Measurements from ENCODE around the gene STAT1.

The STAT1 gene

DNA sequence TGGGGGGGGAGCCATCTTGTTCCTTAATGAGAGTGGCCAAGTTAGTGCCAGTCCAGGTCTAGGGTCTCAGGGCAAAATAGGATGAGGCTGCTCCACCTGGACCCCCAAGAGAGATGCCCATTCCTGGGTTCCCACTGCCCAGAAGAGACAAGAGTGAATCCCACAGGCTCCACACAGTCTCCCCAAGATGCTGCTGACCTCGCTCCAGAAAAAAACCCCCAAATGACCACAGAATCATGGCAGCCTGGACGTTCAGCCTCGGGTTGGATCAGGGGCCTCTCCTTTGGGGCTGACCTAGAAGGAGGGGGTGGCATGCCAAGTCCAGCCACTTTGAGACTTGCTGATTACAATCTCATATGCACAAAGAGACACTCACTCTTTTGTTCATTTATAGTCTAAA lies 25.1 kb downstream of the STAT1 start:
- in situ Hi-C loops (cut with MboI; ENCODE audit: low pct_unique_long_range_greater_than_20kb, low sequenced_read_pairs): no loop called here
- no peak for DNase-seq

DNA sequence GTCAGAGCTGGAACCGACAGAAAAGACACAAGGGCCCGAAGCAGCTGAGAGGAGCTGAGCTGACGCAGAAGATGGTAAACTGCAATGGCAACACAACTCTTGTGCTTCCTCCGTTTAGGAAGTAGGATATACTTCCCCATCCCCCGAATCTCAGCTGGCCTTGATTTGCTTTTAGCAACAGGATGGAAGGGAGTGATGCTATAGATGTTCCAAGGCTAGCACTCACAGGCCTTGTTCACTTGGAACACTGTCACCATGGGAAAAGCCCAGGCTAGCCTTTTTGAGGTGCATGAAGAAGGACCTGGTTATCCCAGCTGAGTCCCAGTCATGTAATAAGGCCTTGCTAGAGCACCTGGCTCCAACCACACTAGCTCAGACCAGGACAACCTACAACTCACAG lies 26.0 kb downstream of the STAT1 start:
- no peak for DNase-seq
- in situ Hi-C loops (cut with MboI; ENCODE audit: low pct_unique_long_range_greater_than_20kb, low sequenced_read_pairs): no loop called here

DNA sequence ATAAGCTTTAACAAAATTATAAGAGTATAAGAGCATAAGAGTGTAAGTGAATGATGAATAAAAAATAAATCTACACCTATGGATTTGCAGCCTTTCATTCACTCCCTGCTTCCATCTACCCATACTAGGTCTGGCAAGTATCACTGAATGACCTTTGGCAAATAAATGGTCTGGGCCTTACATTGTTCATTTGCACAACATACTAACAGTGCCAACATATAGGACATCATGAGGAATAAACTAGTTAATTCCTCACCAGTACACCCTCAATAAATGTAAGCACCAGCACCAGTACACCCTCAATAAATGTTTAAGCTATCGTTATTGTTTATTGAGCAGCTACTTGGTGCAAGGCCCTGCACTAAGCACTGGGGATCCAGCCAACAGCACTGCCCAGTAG lies 26.9 kb downstream of the STAT1 start:
- no peak for DNase-seq
- in situ Hi-C loops (cut with MboI; ENCODE audit: low pct_unique_long_range_greater_than_20kb, low sequenced_read_pairs): no loop called here

DNA sequence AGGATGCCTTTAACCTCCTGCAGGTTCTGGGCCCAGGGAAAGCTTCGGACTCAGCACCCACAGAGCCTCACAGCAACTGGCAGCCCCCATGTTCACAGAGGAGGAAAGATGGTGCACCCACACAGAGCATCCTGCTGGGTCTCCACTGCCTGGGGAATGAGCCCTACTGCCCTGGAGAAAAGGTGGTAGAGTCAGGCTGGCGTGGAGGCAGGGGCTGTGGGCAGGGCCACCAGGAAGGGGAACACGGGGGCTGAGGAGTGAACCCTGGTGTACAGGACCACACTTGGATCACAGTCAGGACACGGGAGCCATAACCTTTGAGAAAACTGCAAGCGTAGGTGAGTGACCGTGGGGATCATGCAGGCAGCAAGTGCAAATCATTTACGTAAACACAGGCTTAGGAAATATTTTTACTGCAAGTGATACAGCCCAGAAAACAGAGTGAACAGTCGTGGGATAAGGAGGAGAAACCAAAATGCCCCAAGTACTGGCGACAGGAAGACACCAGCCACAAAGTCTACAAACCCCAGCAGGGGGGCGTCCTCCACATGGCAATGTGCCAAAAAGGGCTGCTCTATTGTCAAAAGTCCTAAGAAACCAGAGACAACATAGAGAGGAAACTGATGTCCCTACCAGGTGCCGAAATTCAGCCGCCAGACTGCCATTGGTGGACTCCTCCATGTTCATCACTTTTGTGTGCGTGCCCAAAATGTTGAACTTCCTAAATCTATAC lies 27.6 kb downstream of the STAT1 start:
- DNase-seq: peak; percentile 83
- in situ Hi-C loops (cut with MboI; ENCODE audit: low pct_unique_long_range_greater_than_20kb, low sequenced_read_pairs): no loop called here

DNA sequence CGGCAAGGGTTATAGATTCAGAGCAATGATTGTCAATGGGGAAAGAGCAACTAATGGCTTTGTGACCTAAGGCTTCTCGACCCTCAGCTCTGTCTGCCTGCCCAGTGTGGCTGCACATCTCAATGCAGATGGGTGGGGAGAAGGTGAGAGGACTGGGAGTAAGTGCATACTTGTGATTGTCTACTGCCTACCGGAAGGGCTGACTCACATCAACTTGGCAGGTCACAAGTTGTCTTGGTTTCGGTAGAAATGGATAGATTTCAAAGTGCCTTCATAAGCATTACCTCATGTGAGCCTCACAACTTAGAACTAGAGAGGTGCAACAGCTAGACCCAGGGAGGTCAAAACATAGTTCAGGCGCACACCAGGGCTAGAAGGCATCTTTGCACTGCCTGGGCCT lies 29.4 kb downstream of the STAT1 start:
- in situ Hi-C loops (cut with MboI; ENCODE audit: low pct_unique_long_range_greater_than_20kb, low sequenced_read_pairs): no loop called here
- no peak for DNase-seq

DNA sequence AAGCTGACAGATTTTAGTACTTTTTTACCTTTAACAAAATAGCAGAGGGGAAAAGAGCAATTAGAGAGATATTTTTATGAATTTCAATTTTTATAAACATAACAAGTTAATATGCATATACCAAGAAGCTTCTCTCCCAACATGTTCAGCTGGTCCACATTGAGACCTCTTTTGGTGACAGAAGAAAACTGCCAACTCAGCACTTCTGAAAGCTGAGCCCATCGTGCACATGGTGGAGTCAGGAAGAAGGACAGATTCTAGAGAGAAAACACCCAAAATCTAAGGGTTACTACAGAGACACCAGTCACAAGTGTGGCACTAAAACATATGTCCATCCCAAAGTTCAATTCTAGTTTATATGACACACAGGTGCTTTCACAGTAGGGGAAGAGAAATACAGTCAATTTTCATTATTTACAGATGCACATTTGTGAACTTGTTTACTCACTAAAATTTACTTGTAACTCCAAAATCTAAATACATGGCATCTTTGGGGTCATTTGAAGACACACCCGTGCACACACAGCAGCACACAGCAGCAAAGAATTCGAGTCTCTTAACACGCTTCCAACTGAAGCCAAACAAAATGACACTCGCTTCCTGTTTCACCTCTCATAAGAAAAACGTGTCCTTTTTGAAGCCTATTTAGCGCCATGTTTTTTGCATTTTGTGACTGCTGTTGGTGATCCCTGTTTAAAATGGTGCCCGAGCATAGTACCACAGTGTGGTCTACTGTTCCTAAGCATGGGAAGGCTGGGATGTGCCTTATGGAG lies 31.5 kb downstream of the STAT1 start:
- DNase-seq: no peak
- in situ Hi-C loops (cut with MboI; ENCODE audit: low pct_unique_long_range_greater_than_20kb, low sequenced_read_pairs): no loop called here

DNA sequence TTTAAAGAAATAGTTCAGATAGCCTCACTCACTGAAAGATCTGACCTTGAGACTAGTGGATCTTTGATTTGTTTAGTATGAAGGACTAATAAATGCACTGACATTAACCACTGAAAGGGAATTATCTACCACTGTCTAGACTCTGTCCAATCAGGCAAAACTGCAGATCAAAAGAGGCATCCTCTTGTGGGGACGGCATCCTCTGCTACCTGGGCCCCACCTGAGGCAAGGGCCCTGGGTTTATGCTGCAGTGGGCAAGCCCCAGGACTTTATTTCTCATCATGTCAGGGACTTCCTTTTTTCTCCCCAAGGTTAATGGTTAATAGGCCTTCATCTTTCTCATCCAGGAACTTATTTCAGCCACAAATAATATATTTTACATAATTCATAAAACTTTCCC lies 32.2 kb downstream of the STAT1 start:
- in situ Hi-C loops (cut with MboI; ENCODE audit: low pct_unique_long_range_greater_than_20kb, low sequenced_read_pairs): no loop called here
- DNase-seq: no peak

DNA sequence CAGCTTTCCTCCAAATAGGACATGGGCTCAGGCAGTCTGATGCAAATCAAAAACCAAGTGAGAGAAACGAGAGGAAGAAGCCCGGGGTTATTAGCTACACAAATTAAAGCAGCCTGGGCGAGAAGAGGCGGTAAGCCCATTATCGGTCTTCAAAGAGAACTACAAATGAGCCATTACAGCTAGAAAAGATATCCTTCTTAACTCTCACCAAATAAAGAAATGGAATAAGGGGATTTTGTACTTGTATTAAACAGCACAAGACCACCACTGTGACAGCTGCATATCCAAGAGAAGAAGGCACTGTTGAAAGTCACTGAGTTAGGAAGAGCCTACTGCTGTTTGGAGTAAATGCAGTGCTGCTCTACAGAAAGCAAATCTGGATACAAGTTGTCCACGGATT lies 32.6 kb downstream of the STAT1 start:
- no peak for DNase-seq
- in situ Hi-C loops (cut with MboI; ENCODE audit: low pct_unique_long_range_greater_than_20kb, low sequenced_read_pairs): no loop called here

DNA sequence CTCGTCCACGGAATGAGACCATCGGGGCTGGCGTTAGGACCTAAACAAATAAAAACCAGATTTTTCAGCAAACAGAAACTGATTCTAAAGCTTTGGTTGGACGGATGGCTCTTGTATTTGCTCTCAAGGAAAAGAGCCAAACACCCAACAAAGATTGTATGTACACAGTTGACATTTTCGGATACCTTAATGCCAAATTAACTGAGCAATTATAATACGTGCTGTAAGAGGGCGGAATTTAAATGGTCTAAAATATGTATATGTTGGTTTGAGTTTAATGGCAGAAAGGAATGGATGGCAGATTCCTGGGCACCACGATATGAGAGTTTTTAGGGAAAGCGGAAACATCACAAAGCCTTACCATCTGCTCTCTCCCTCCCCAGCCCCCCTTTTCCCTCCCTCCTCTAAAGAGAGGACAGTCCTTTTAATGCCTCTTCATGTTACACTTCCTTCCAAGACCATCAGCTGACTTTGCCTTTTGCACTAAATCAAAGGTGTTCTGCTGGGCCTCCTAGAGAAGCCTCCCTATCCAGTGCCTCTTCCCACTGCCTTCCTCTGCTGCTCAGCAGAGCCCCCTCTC lies 33.3 kb downstream of the STAT1 start:
- in situ Hi-C loops (cut with MboI; ENCODE audit: low pct_unique_long_range_greater_than_20kb, low sequenced_read_pairs): no loop called here
- no peak for DNase-seq

DNA sequence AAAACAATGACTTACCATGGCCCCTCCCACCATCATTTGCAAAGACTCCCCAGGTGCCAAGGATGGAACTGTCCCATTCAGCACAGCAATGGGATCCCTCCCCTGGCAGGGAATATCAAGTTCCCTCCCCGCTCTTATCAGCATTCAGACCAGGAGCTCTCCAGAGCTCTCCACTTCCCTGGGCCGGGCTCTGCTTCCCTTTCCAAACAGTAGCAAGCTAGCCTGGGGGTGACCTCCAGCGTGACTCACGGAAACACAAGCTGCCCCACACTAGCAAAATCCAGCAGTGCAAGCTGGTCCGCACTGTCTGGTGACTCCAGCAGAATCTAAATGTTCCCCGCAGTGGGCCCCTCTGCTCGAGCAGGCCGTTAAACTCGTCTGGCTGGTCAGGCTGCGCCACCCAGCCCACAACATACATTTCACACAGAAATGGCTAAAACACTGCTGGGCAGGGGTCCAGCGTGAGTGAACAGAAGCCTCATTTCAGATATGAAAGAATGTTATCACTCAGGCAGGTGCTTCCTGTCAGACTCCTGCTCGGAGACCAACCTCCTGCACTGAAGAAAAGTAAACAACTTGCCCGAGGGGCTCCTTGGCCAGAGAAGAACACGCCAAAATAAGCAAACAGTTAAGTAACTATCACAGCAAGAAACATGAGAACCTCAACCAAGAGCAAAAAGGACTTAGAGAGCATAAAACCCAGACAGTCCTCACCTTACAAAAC lies 33.9 kb downstream of the STAT1 start:
- DNase-seq: peak; percentile 60
- in situ Hi-C loops (cut with MboI; ENCODE audit: low pct_unique_long_range_greater_than_20kb, low sequenced_read_pairs): no loop called here

DNA sequence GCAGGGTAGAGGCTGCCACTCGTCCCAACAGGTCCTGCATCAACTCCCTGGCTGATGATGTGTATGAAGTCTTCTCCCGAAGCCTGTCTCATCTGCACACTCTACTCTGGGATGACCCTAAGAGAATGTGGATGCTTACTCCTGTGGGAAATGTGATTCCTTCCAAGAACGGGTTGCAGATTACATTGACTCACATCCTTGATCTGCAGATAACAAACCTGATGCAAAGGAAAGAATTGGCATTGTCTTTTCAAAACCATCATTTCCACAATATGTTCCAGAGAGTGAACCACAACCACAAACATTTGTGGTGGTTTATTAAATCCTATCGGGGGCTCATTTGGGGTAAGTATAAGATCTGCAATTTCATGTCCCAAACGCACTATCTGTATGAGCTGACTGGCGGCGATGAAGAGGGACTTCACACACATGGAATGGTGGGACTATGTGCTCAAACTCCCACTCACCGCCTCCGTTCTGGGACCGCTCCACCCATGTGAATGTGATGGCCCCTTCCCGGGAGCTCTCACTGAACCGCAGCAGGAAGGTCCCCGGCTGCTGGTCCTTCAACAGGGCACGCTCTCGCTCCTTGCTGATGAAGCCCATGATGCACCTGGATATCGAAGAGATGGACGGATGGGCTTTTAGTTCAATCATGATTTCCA lies 35.5 kb downstream of the STAT1 start:
- in situ Hi-C loops (cut with MboI; ENCODE audit: low pct_unique_long_range_greater_than_20kb, low sequenced_read_pairs): no loop called here
- no peak for DNase-seq

DNA sequence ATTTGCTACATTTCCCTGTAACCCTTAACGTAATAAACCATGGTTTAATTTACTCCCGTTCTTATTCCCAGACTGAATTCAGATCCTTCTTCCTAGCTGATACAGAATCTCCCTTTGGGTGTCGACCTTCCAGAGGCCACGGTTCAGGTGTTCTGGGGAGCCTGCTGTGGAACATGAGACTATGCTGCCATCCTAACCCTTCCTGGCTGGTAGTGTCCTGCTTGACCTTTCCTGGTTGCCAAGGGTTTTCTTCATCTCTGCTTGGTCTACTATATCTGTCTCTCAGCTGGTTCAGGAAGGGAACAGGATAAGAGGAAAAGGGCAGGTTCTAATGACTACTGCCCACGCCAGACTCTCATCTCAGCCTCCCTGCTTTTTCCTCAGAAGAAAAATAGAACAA lies 36.5 kb downstream of the STAT1 start:
- DNase-seq: no peak
- in situ Hi-C loops (cut with MboI; ENCODE audit: low pct_unique_long_range_greater_than_20kb, low sequenced_read_pairs): no loop called here

DNA sequence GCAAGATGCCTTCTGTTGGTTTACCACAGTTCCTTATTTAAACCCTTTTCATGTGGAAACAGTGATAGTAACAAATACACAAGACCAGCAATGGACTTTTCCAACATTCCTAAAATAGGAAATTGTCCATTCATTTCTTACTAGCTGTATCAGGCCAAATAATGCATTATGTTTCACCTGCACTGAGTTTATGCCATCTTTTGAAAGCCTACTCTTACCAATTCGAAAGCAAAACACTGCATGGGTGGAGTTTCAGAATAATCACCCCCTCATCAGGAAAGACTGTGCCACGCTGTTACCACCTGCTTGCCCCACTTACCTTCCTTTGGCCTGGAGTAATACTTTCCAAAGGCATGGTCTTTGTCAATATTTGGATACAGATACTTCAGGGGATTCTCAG lies 37.5 kb downstream of the STAT1 start:
- in situ Hi-C loops (cut with MboI; ENCODE audit: low pct_unique_long_range_greater_than_20kb, low sequenced_read_pairs): no loop called here
- no peak for DNase-seq

DNA sequence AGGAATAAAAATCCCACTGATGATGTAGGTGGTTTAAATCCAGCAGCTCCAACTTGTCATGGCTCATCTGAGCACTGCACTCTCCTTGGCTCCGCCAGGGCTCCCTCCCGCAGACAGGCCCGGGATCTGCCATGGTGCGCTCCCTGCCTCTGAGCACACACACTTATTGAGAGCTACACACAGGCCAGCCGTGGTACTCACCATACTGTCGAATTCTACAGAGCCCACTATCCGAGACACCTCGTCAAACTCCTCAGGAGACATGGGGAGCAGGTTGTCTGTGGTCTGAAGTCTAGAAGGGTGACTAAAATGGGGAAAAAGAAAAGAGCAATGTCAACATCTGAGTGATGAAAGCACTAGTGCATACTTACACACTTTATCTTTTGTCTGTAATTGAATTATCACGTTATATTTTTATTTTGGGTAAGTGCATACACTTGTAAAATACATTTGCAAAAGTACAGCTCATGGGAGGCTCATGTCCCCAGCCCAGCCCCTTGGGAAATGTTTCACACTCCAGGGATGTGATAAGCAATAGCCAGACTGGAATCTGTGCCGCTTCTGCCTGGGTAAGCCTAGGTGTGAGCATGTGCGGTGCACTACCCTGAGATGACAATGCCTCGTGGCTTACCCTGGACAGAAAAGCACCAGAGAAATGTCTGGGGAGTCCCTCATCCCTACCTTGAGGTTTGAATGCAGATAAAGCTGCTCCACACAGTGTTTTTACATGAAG lies 39.2 kb downstream of the STAT1 start:
- in situ Hi-C loops (cut with MboI; ENCODE audit: low pct_unique_long_range_greater_than_20kb, low sequenced_read_pairs): no loop called here
- no peak for DNase-seq

DNA sequence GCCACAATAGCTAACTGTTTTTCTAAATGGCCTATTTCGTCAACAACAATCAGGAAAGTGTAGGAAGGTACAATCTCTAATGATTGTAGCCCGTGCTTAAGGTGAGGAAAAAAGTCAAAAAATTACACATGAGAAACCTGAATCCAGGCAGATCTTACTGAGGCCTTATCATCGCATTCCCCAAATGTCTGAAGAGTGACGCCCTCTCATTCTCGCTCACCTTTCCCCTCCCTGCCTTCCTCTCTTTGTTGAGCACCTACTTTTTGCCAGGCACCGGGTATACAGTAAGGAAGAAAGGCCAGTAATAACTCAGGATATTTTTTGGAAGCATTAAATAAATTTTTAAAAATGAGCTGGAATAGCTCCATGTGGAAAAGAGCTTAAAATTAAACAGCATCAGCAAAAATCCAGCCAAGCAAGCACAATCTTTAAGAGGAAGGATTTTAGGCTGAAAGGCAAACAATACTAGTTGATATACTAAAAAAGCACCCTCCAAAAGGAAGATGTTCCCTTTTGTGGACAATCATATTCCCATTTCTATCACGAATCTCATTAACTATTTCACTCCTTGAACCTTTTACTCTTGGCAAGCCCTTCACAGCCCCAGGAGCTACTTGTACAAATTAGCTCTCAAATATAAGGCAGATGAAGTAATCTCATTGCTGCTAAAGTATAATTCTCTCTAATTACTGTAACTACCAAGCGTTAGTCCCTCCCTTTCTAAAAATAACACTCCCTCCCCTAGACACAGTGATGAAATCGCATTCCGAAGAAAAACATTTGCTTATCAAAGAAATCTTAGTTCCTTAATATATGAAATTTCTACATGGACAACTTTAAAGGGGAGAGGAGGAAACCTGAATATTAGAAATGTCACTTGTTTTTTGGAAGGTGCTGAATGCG lies 40.0 kb downstream of the STAT1 start:
- in situ Hi-C loops (cut with MboI; ENCODE audit: low pct_unique_long_range_greater_than_20kb, low sequenced_read_pairs): no loop called here
- no peak for DNase-seq

DNA sequence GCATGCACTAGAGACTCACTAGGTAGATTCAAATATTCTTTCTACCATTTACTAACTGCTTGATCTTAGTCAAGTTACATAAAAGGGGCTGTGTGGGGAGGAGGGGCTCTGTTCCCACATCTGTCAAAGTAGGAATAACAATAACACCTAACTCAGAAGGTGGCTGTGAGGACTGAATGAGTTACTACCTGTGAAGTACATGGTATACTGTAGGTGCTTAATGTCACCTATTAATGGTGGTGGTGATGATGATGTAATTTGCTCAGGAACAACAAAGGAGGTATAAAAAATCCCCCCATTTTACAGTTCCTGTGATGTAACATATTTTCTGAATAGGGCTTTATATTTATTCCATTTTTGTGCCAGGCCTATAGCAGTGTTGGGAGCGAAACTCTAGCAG lies 40.7 kb downstream of the STAT1 start:
- in situ Hi-C loops (cut with MboI; ENCODE audit: low pct_unique_long_range_greater_than_20kb, low sequenced_read_pairs): no loop called here

DNA sequence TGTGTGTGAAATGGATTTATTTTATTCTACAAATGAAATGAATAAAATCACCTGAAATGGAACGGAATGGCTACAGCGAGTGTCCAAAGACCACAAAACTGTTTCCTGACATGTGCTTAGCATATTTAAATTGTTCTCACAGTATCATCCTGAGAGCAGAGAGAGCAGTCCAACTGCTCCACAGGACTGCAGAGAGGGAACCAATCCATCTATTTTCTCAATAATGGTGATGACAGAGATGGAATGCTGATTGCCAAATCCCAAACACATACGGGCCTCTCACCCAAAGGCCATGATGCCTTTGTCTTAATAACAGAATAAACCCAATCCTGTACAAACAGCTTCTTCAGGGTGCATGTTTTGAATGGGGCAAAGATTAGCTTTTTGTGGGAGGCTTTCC lies 41.1 kb downstream of the STAT1 start:
- DNase-seq: no peak
- in situ Hi-C loops (cut with MboI; ENCODE audit: low pct_unique_long_range_greater_than_20kb, low sequenced_read_pairs): no loop called here

More for the DNA sequence above, 40.7 kb downstream of the STAT1 start:
- no peak for DNase-seq

DNA sequence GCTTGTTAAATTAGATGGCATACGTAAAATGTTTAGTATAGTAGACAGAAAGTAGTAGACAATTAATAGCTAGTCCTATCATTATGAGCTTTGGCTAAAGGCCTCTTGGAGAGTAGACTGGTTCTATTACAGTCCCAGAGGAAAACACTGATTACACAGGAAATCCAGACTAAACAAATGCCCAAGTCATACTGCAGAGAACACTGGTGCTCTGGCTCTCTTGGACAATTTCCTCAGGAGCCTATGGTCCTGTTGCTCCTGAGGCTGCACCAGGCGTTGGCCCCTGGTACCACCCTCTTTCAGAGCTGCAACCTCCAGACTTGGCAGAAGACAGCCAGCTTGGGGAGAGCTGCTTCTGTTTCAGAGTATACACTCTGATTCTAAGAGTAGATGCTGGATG lies 41.8 kb downstream of the STAT1 start:
- in situ Hi-C loops (cut with MboI; ENCODE audit: low pct_unique_long_range_greater_than_20kb, low sequenced_read_pairs): no loop called here
- no peak for DNase-seq

Data from KBM-7 (cell line).